ENCODE data around the gene CACNA1H.

Gene CACNA1H

DNA sequence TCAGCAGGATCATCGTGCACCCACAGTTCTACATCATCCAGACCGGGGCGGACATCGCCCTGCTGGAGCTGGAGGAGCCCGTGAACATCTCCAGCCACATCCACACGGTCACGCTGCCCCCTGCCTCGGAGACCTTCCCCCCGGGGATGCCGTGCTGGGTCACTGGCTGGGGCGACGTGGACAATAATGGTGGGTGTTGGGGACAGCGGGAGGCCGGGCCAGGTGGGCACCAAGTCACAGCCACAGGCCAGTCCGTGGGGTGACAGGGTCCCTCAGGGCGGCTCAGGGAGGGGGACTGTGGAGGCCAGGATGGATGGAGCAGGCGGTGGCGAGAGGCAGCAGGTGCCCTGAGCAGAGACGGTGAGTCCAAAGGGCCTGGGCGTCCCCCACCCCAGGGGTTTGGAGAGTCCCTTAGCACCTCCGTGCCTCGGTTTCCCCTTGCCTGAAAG lies 104.0 kb downstream of the CACNA1H start:
- H3K9me2 ChIP-seq (replicated peaks; ENCODE audit: control insufficient read depth, low read length): no peaks in the 10 kb centered on the region
- no peaks in the 10 kb centered on the region for H3K79me2 ChIP-seq (ENCODE audit: control insufficient read depth, low read length)
- H3F3A ChIP-seq (ENCODE audit: control insufficient read depth, insufficient read depth): no peaks in the 10 kb centered on the region
- no peak overlapping the region for H3K4me3 ChIP-seq (ENCODE audit: low read length)
- H3K4me2 ChIP-seq (ENCODE audit: low read length): no peak overlapping the region
- no peaks in the 10 kb centered on the region for H3K36me3 ChIP-seq (ENCODE audit: control insufficient read depth, low read length)
- no peaks in the 10 kb centered on the region for H3K9me3 ChIP-seq (ENCODE audit: control insufficient read depth, insufficient read depth, low read length)
- H3K27ac ChIP-seq (ENCODE audit: low read depth, low read length): no peak overlapping the region
- TF ChIP-seq EZH2phosphoT487 (IDR thresholded peaks at IDR 0.05; ENCODE audit: borderline replicate concordance, low read length): no peak
- TF ChIP-seq, protein P1, sequence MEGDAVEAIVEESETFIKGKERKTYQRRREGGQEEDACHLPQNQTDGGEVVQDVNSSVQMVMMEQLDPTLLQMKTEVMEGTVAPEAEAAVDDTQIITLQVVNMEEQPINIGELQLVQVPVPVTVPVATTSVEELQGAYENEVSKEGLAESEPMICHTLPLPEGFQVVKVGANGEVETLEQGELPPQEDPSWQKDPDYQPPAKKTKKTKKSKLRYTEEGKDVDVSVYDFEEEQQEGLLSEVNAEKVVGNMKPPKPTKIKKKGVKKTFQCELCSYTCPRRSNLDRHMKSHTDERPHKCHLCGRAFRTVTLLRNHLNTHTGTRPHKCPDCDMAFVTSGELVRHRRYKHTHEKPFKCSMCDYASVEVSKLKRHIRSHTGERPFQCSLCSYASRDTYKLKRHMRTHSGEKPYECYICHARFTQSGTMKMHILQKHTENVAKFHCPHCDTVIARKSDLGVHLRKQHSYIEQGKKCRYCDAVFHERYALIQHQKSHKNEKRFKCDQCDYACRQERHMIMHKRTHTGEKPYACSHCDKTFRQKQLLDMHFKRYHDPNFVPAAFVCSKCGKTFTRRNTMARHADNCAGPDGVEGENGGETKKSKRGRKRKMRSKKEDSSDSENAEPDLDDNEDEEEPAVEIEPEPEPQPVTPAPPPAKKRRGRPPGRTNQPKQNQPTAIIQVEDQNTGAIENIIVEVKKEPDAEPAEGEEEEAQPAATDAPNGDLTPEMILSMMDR (IDR thresholded peaks at IDR 0.05; ENCODE audit: low read depth, low read length, poor library complexity, severe bottlenecking): no peak
- no peaks in the 10 kb centered on the region for H3K4me1 ChIP-seq (ENCODE audit: control insufficient read depth, low read length)
- H4K20me1 ChIP-seq (ENCODE audit: control insufficient read depth, insufficient read depth, low read depth, low read length): no peaks in the 10 kb centered on the region
- peaks cover 5% of the 10 kb centered on the region; the same call in 1 of the 2 replicates for H3K27me3 ChIP-seq (ENCODE audit: control insufficient read depth, low read length)

DNA sequence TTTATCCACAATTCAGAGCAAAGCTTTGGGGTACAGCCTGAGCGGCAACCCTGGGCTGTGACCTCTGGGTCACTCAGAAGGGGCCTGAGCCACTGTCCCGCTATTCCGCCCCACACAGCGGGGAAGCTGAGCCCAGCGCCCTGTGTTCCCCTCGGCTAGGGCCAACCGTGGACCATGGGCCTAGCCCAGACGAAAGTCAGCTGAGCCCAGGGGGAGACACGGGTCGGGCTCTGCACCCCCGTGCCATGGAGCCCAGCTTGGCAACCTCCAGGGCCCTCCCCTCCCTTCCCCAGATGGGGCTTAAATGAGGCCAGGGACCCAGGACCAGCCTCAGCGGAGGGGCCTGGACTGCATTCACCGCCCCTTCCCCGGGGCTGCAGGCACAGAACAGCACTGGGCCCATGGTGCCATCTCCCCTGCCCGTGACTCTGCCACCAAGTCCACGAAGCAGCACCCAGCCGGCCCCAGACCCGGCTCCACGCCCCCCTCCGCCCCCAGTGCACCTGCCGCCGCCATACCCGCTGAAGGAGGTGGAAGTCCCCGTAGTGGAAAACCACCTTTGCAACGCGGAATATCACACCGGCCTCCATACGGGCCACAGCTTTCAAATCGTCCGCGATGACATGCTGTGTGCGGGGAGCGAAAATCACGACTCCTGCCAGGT lies 104.8 kb downstream of the CACNA1H start:
- H3K36me3 ChIP-seq (ENCODE audit: control insufficient read depth, low read length): no peaks in the 10 kb centered on the region
- H3K27ac ChIP-seq (ENCODE audit: low read depth, low read length): no peak overlapping the region
- H3K79me2 ChIP-seq (ENCODE audit: control insufficient read depth, low read length): no peaks in the 10 kb centered on the region
- no peak for TF ChIP-seq EZH2phosphoT487 (IDR thresholded peaks at IDR 0.05; ENCODE audit: borderline replicate concordance, low read length)
- TF ChIP-seq, protein P1 (IDR thresholded peaks at IDR 0.05; ENCODE audit: low read depth, low read length, poor library complexity, severe bottlenecking): no peak
- no peaks in the 10 kb centered on the region for H4K20me1 ChIP-seq (ENCODE audit: control insufficient read depth, insufficient read depth, low read depth, low read length)
- peaks cover 5% of the 10 kb centered on the region; the same call in 1 of the 2 replicates for H3K27me3 ChIP-seq (ENCODE audit: control insufficient read depth, low read length)
- H3F3A ChIP-seq (ENCODE audit: control insufficient read depth, insufficient read depth): no peaks in the 10 kb centered on the region
- no peaks in the 10 kb centered on the region for H3K4me1 ChIP-seq (ENCODE audit: control insufficient read depth, low read length)
- no peak overlapping the region for H3K4me3 ChIP-seq (ENCODE audit: low read length)
- H3K4me2 ChIP-seq (ENCODE audit: low read length): no peak overlapping the region
- H3K9me3 ChIP-seq (ENCODE audit: control insufficient read depth, insufficient read depth, low read length): no peaks in the 10 kb centered on the region
- no peaks in the 10 kb centered on the region for H3K9me2 ChIP-seq (replicated peaks; ENCODE audit: control insufficient read depth, low read length)

DNA sequence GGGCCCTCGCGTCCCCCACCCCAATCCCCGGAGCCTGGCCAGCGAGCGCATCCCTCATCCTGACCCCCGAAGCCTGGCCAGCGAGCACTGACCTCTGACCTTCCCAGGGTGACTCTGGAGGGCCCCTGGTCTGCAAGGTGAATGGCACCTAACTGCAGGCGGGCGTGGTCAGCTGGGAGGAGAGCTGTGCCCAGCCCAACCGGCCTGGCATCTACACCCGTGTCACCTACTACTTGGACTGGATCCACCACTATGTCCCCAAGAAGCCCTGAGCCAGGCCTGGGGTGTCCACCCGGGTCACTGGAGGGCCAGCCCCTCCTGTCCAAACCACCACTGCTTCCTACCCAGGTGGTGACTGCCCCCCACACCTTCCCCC lies 105.3 kb downstream of the CACNA1H start:
- Histone ChIP-seq H3K4me1 (ENCODE audit: control insufficient read depth, low read length) (no peaks in the 10 kb centered on the region), H3K27ac (ENCODE audit: low read depth, low read length) (no peak overlapping the region), H3K36me3 (ENCODE audit: control insufficient read depth, low read length) (no peaks in the 10 kb centered on the region), H3K9me2 (replicated peaks; ENCODE audit: control insufficient read depth, low read length) (no peaks in the 10 kb centered on the region), H3K27me3 (ENCODE audit: control insufficient read depth, low read length) (peaks cover 5% of the 10 kb centered on the region; the same call in 1 of the 2 replicates), H3K9me3 (ENCODE audit: control insufficient read depth, insufficient read depth, low read length) (no peaks in the 10 kb centered on the region), H3K4me3 (ENCODE audit: low read length) (no peak overlapping the region), H3F3A (ENCODE audit: control insufficient read depth, insufficient read depth) (no peaks in the 10 kb centered on the region), H4K20me1 (ENCODE audit: control insufficient read depth, insufficient read depth, low read depth, low read length) (no peaks in the 10 kb centered on the region), H3K79me2 (ENCODE audit: control insufficient read depth, low read length) (no peaks in the 10 kb centered on the region), H3K4me2 (ENCODE audit: low read length) (no peak overlapping the region)
- TF ChIP-seq EZH2phosphoT487 (IDR thresholded peaks at IDR 0.05; ENCODE audit: borderline replicate concordance, low read length): no peak
- TF ChIP-seq, protein P1 (IDR thresholded peaks at IDR 0.05; ENCODE audit: low read depth, low read length, poor library complexity, severe bottlenecking): no peak

All from DOHH2 (cell line).